B cell (primary cell): ENCODE data around the gene UBE3C. TPM values are rescaled to one million over a fixed set of nuclear protein-coding genes. Genes with fewer than 3 reads are reported as not detected.
A peak's percentile ranks its signal among the peaks of the same experiment; 100 is the strongest.

Experiments used
- ATAC-seq: fragments of 200-7000 bp; cut with Tn5 transposase; one replicate; pipeline ENCODE4 v1.10.0; 2021; ENCODE audit warnings: low read depth, mild to moderate bottlenecking, moderate number of reproducible peaks, moderate library complexity
- CTCF ChIA-PET: fragments of 350-600 bp; sonication (Branson Sonifier 250); formaldehyde crosslinking; loops from one replicate; lab custom pipeline; 2021; ENCODE audit warnings: antibody characterized with exemption, inconsistent platforms; lab: Charles Lee
- POLR2A ChIA-PET: fragments of 350-600 bp; sonication (Branson Sonifier 250); formaldehyde crosslinking; loops from one replicate; lab custom pipeline; 2021; ENCODE audit warnings: antibody characterized with exemption; lab: Charles Lee
- DNase-seq: peaks from one replicate; pipeline ENCODE4 v3.0.0; 2013
- H2AFZ ChIP-seq: 2 replicates; pipeline ENCODE4 v1.6.1; 2012; ENCODE audit warnings: mild to moderate bottlenecking, low read depth, low read length; ENCODE audit not compliant: insufficient read depth, poor library complexity, severe bottlenecking
- H3K27ac ChIP-seq, 2 donors: 1 replicate in 1 of 2; 2 replicates in 1 of 2; pipeline ENCODE4 v1.5.1; 2012 to 2013; ENCODE audit warnings: low read length in 2 of 2, mild to moderate bottlenecking in 2 of 2, moderate library complexity in 1 of 2
- H3K27me3 ChIP-seq, 4 experiments: fragments of 200-600 bp in 1 of 4; sonication (generic) in 1 of 4; replicated peaks in 1 of 4; 1 replicate in 2 of 4; 2 replicates in 2 of 4; pipeline versions ENCODE4 v1.6.1 to v1.7.0; 2013 to 2016; ENCODE audit warnings: low read length in 3 of 4, mild to moderate bottlenecking in 2 of 4, mixed read lengths in 1 of 4, moderate library complexity in 1 of 4; ENCODE audit not compliant: insufficient read depth in 4 of 4, control insufficient read depth in 3 of 4; ENCODE audit errors: control extremely low read depth in 1 of 4
- H3K36me3 ChIP-seq, 2 experiments: replicated peaks in 1 of 2; 1 replicate in 1 of 2; 2 replicates in 1 of 2; pipeline versions ENCODE4 v1.6.1 to v1.7.1; 2013; ENCODE audit warnings: low read length in 1 of 2; ENCODE audit not compliant: insufficient read depth in 2 of 2, control insufficient read depth in 1 of 2; ENCODE audit errors: control extremely low read depth in 1 of 2, extremely low read depth in 1 of 2
- H3K4me1 ChIP-seq, 2 donors: fragments of 200-600 bp in 1 of 2; sonication (generic) in 1 of 2; 1 replicate in 1 of 2; 2 replicates in 1 of 2; pipeline versions ENCODE4 v1.5.1 to v1.6.1; 2013 to 2017; ENCODE audit warnings: low read length in 2 of 2; ENCODE audit not compliant: control insufficient read depth in 2 of 2, insufficient read depth in 2 of 2
- H3K4me2 ChIP-seq: replicated peaks from 2 replicates; pipeline ENCODE3; 2012; ENCODE audit warnings: mild to moderate bottlenecking, low read depth, low read length; ENCODE audit not compliant: poor library complexity, severe bottlenecking
- H3K4me3 ChIP-seq, 5 experiments: fragments of 200-600 bp in 1 of 5; sonication (generic) in 1 of 5; 1 replicate in 3 of 5; 2 replicates in 2 of 5; pipeline versions ENCODE4 v1.5.1 to v1.7.0; 2011 to 2016; ENCODE audit warnings: low read length in 4 of 5, mild to moderate bottlenecking in 4 of 5, low read depth in 2 of 5, control low read depth in 1 of 5, moderate library complexity in 1 of 5; ENCODE audit not compliant: insufficient read depth in 1 of 5; ENCODE audit errors: control extremely low read depth in 1 of 5, extremely low read depth in 1 of 5
- H3K79me2 ChIP-seq: fragments of 200-600 bp; sonication (generic); one replicate; pipeline ENCODE4 v1.6.0; 2016; ENCODE audit warnings: low read length; ENCODE audit not compliant: control insufficient read depth, insufficient read depth
- H3K9ac ChIP-seq: fragments of 200-600 bp; sonication (generic); 2 replicates; pipeline ENCODE4 v1.6.1; 2017; ENCODE audit warnings: mild to moderate bottlenecking, low read length, moderate library complexity
- H3K9me3 ChIP-seq, 3 donors: one replicate each; pipeline versions ENCODE4 v1.6.1 to v1.7.1; 2013; ENCODE audit warnings: low read length in 2 of 3; ENCODE audit not compliant: control insufficient read depth in 2 of 3, insufficient read depth in 1 of 3; ENCODE audit errors: control extremely low read depth in 1 of 3
- H4K20me1 ChIP-seq: 2 replicates; pipeline ENCODE4 v1.6.0; 2012; ENCODE audit warnings: mild to moderate bottlenecking, low read length; ENCODE audit not compliant: insufficient read depth, control insufficient read depth, poor library complexity, severe bottlenecking
- H3K27ac Mint-ChIP-seq: one replicate; pipeline ENCODE4 v1.8.0; 2021; ENCODE audit warnings: mixed read lengths
- H3K27me3 Mint-ChIP-seq: one replicate; pipeline ENCODE4 v1.8.0; 2021; ENCODE audit warnings: mixed read lengths
- H3K4me1 Mint-ChIP-seq: one replicate; pipeline ENCODE4 v1.8.0; 2021; ENCODE audit warnings: mixed read lengths
- H3K4me3 Mint-ChIP-seq: one replicate; pipeline ENCODE4 v1.8.0; 2021; ENCODE audit warnings: mixed read lengths
- H3K9me3 Mint-ChIP-seq: one replicate; pipeline ENCODE4 v1.8.0; 2022; ENCODE audit warnings: mixed read lengths; ENCODE audit not compliant: insufficient read depth
- EZH2 ChIP-seq: IDR thresholded peaks from 2 replicates; pipeline ENCODE4 v1.6.1; 2012; ENCODE audit warnings: borderline replicate concordance, low read depth, mild to moderate bottlenecking, moderate library complexity, low read length; ENCODE audit not compliant: insufficient read depth, poor library complexity, severe bottlenecking
- WGBS: methylation state at CpG from one replicate; pipeline ENCODE4 v1.1.5; 2013; ENCODE audit warnings: missing lambda C conversion rate; ENCODE audit not compliant: insufficient coverage; 5-methylcytosine and 5-hydroxymethylcytosine counted together
- intact Hi-C: fragments of 100-400 bp; cut with micrococcal nuclease; formaldehyde crosslinking; loops from one replicate; pipeline ENCODE4 v1.10.0; 2022
- polyA plus RNA-seq: library from polyadenylated mRNA; depleted of rRNA; stranded (reverse); fragments of >200 nt; gene quantifications from 2 replicates; pipeline ENCODE4 v1.2.3, GENCODE V29; 2012
- total RNA-seq, 2 donors: library from RNA; stranded (reverse); fragments of 120-200 nt in 1 of 2; gene quantifications; 1 replicate in 1 of 2; 2 replicates in 1 of 2; pipeline versions ENCODE4 v1.2.3 to v1.2.4, GENCODE V29; 2013 to 2022
- TF ChIP-seq, protein P1 (sequence below): fragments of 200-600 bp; IDR thresholded peaks from one replicate; pipeline ENCODE4 v1.8.0; 2022; ENCODE audit warnings: antibody characterized with exemption, mild to moderate bottlenecking

The UBE3C gene
- total and polyA plus RNA-seq, 2 donors (not counting 1 experiment from before 2014, with no cell fraction given), result 17.8 to 66.5 TPM

DNA sequence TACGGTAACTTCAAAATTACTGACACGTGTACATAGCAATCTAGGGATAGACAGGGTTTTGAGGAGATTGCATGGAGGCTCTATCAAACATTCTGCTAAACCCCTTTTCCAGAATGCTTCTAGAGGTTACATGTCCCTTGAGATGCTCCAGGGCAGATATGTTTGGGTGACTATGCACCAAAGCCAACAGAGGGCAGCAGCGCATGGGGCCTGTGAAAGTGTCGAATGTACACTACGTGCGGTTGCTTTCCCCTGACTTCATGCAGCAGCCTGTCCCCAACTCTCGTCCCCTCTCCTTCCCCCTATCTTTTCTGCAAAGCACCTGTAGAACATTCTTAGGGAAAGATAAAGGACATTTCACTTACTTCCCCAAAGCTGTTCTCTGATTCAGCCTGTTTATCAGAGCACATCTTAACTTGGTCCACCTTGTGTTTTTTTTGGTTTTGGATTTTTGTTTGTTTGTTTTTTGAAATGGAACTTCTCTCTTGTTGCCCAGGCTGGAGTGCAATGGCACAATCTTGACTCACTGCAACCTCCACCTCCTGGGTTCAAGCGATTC lies 90.2 kb downstream of the UBE3C start:
- DNase-seq, result peak; percentile 16
- no peaks in the 10 kb centered on the region for H3K4me1 Mint-ChIP-seq
- no peaks in the 10 kb centered on the region for H3K27me3 Mint-ChIP-seq
- no peak overlapping the region for H3K4me3 ChIP-seq
- no peaks in the 10 kb centered on the region for H3K79me2 ChIP-seq
- 91% methylated on average over 6 of the region's 8 CpGs for WGBS
- no peaks in the 10 kb centered on the region for H3K9me3 Mint-ChIP-seq
- H3K9me3 ChIP-seq, result no peaks in the 10 kb centered on the region
- POLR2A ChIA-PET, result no interaction called here
- intact Hi-C loops, result no loop called here
- ATAC-seq, result no peak
- H3K36me3 ChIP-seq, result peaks cover 7 to 35% of the 10 kb centered on the region in 2 experiments
- no peak overlapping the region for H3K27ac ChIP-seq
- TF ChIP-seq, protein P1, sequence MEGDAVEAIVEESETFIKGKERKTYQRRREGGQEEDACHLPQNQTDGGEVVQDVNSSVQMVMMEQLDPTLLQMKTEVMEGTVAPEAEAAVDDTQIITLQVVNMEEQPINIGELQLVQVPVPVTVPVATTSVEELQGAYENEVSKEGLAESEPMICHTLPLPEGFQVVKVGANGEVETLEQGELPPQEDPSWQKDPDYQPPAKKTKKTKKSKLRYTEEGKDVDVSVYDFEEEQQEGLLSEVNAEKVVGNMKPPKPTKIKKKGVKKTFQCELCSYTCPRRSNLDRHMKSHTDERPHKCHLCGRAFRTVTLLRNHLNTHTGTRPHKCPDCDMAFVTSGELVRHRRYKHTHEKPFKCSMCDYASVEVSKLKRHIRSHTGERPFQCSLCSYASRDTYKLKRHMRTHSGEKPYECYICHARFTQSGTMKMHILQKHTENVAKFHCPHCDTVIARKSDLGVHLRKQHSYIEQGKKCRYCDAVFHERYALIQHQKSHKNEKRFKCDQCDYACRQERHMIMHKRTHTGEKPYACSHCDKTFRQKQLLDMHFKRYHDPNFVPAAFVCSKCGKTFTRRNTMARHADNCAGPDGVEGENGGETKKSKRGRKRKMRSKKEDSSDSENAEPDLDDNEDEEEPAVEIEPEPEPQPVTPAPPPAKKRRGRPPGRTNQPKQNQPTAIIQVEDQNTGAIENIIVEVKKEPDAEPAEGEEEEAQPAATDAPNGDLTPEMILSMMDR, result no peak
- TF ChIP-seq EZH2, result no peak
- CTCF ChIA-PET, result interaction anchor here (1.0 kb wide), 1 partner anchor 37 kb away, joined by 3 read pairs; no protein-coding TSS in a partner anchor
- H3K9ac ChIP-seq, result no peak overlapping the region
- H3K4me2 ChIP-seq, result no peak overlapping the region
- H3K27ac Mint-ChIP-seq, result no peak overlapping the region
- H3K4me1 ChIP-seq, result no peaks in the 10 kb centered on the region
- H4K20me1 ChIP-seq, result no peaks in the 10 kb centered on the region
- H3K27me3 ChIP-seq, result no peaks in the 10 kb centered on the region
- H3K4me3 Mint-ChIP-seq, result no peak overlapping the region
- H2AFZ ChIP-seq, result no peak overlapping the region

DNA sequence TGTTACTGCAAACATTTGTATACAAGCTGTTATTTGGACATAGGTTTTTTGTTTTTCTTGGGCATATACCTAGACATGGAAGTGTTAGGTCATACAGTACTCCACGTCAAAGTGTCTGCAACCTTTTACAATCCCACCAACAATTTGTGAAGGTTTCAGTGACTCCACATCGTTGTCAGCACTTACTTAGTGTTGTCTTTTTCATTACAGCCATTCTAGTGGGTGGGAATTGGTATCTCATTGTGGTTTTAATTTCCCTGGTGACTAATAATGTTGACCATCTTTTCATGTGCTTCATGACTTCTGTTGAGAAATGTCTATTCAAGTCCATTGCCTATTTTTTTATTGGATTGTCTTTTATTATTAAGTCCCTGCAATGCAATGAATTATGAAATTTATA lies 95.0 kb downstream of the UBE3C start:
- H3K4me2 ChIP-seq, result no peak overlapping the region

More for the DNA sequence above, 95.0 kb downstream of the UBE3C start:
- Mint-ChIP-seq H3K27ac (no peak overlapping the region), H3K4me3 (no peak overlapping the region), H3K9me3 (no peaks in the 10 kb centered on the region), H3K27me3 (no peaks in the 10 kb centered on the region), H3K4me1 (no peaks in the 10 kb centered on the region)
- POLR2A ChIA-PET, result no interaction called here
- ATAC-seq (no peak), DNase-seq (no peak)
- intact Hi-C loops, result no loop called here
- Histone ChIP-seq H3K4me1 (no peaks in the 10 kb centered on the region), H2AFZ (no peak overlapping the region), H3K27me3 (no peaks in the 10 kb centered on the region), H3K9me3 (no peaks in the 10 kb centered on the region), H3K27ac (no peak overlapping the region), H3K36me3 (peaks cover 4 to 51% of the 10 kb centered on the region in 2 experiments), H3K9ac (no peak overlapping the region), H4K20me1 (no peaks in the 10 kb centered on the region), H3K4me3 (no peak overlapping the region), H3K79me2 (no peaks in the 10 kb centered on the region)
- WGBS, result no CpG with 5 or more reads among the region's 2 CpGs
- no peak for TF ChIP-seq EZH2
- TF ChIP-seq, protein P1, result no peak
- CTCF ChIA-PET, result interaction anchor here (0.8 to 1.6 kb wide), 2 partner anchors 8 to 15 kb away, joined by 3 to 7 read pairs; no protein-coding TSS in a partner anchor
